Liver (tissue), 3 donors: Measurements from ENCODE around the gene CEACAM21.

Experiments
- SP1 ChIP-seq: IDR thresholded peaks from 2 replicates; pipeline ENCODE4 v1.6.1; 2018; ENCODE audit warnings: antibody characterized with exemption, mild to moderate bottlenecking
- TAF1 ChIP-seq: conservative IDR thresholded peaks from 2 replicates; pipeline ENCODE4 v1.6.1; 2016; ENCODE audit warnings: antibody characterized with exemption, mild to moderate bottlenecking
- TF ChIP-seq, protein P1 (sequence below): IDR thresholded peaks from 2 replicates; pipeline ENCODE4 v1.6.1; 2016; ENCODE audit warnings: antibody characterized with exemption
- TF ChIP-seq, protein P2 (sequence below): fragments of 150-350 bp; IDR thresholded peaks from 2 replicates; pipeline ENCODE4 v1.5.1; 2017; ENCODE audit warnings: improper control_type of control experiment, low read depth, low read length; ENCODE audit not compliant: missing input control
- TF ChIP-seq, protein P3 (sequence below): IDR thresholded peaks from 2 replicates; pipeline ENCODE4 v1.6.1; 2016; ENCODE audit warnings: antibody characterized with exemption, mild to moderate bottlenecking
- TF ChIP-seq, protein P4 (sequence below): IDR thresholded peaks from 2 replicates; pipeline ENCODE4 v1.6.1; 2016; ENCODE audit warnings: antibody characterized with exemption
- donor health status: healthy.
- donor health status: healthy.

DNA sequence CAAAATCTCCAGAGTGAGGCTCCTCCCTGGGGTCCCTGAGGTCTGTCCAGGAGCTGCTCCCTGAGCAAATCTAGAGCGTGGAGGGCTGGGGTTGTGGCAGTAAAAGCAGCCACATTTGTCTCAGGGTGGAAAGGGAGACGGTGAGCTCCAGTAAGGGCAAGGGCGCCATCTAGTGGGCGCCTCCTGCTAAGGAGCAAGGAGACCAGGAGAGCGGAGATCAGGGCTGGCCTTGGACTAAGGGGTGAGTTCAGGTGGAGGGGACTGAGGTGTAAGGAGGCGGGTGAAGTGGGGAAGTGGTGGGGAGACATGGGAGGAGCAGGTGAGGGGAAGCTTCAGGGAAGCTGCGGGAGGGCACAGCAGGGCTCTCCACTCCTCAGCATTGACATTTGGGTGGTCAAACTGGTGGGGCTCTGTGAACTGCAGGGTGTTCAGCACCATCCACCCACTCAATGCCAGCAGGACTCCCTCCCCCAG is 5.3 kb upstream of the CEACAM21 start:
- no peak for TF ChIP-seq SP1
- TF ChIP-seq, protein P1, sequence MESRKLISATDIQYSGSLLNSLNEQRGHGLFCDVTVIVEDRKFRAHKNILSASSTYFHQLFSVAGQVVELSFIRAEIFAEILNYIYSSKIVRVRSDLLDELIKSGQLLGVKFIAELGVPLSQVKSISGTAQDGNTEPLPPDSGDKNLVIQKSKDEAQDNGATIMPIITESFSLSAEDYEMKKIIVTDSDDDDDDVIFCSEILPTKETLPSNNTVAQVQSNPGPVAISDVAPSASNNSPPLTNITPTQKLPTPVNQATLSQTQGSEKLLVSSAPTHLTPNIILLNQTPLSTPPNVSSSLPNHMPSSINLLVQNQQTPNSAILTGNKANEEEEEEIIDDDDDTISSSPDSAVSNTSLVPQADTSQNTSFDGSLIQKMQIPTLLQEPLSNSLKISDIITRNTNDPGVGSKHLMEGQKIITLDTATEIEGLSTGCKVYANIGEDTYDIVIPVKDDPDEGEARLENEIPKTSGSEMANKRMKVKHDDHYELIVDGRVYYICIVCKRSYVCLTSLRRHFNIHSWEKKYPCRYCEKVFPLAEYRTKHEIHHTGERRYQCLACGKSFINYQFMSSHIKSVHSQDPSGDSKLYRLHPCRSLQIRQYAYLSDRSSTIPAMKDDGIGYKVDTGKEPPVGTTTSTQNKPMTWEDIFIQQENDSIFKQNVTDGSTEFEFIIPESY: no peak
- TF ChIP-seq, protein P2, sequence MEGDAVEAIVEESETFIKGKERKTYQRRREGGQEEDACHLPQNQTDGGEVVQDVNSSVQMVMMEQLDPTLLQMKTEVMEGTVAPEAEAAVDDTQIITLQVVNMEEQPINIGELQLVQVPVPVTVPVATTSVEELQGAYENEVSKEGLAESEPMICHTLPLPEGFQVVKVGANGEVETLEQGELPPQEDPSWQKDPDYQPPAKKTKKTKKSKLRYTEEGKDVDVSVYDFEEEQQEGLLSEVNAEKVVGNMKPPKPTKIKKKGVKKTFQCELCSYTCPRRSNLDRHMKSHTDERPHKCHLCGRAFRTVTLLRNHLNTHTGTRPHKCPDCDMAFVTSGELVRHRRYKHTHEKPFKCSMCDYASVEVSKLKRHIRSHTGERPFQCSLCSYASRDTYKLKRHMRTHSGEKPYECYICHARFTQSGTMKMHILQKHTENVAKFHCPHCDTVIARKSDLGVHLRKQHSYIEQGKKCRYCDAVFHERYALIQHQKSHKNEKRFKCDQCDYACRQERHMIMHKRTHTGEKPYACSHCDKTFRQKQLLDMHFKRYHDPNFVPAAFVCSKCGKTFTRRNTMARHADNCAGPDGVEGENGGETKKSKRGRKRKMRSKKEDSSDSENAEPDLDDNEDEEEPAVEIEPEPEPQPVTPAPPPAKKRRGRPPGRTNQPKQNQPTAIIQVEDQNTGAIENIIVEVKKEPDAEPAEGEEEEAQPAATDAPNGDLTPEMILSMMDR: peak; percentile 87
- TF ChIP-seq, protein P3, sequence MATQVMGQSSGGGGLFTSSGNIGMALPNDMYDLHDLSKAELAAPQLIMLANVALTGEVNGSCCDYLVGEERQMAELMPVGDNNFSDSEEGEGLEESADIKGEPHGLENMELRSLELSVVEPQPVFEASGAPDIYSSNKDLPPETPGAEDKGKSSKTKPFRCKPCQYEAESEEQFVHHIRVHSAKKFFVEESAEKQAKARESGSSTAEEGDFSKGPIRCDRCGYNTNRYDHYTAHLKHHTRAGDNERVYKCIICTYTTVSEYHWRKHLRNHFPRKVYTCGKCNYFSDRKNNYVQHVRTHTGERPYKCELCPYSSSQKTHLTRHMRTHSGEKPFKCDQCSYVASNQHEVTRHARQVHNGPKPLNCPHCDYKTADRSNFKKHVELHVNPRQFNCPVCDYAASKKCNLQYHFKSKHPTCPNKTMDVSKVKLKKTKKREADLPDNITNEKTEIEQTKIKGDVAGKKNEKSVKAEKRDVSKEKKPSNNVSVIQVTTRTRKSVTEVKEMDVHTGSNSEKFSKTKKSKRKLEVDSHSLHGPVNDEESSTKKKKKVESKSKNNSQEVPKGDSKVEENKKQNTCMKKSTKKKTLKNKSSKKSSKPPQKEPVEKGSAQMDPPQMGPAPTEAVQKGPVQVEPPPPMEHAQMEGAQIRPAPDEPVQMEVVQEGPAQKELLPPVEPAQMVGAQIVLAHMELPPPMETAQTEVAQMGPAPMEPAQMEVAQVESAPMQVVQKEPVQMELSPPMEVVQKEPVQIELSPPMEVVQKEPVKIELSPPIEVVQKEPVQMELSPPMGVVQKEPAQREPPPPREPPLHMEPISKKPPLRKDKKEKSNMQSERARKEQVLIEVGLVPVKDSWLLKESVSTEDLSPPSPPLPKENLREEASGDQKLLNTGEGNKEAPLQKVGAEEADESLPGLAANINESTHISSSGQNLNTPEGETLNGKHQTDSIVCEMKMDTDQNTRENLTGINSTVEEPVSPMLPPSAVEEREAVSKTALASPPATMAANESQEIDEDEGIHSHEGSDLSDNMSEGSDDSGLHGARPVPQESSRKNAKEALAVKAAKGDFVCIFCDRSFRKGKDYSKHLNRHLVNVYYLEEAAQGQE: no peak
- no peak for TF ChIP-seq TAF1
- TF ChIP-seq, protein P4, sequence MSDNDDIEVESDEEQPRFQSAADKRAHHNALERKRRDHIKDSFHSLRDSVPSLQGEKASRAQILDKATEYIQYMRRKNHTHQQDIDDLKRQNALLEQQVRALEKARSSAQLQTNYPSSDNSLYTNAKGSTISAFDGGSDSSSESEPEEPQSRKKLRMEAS: no peak
